Hypothalamus (tissue), 51 donors: Measurements from ENCODE around the gene KCNG4.
"Not testable (repeated sequence)": the region's sequence is repeated elsewhere in the genome, so short reads cannot be mapped to it uniquely, and the experiment has no call there.

Experiments used
- DNase-seq, 51 donors: peaks; one replicate each; lab custom pipeline; 2025; lab: John Stamatoyannopoulos, UW

KCNG4 gene

DNA sequence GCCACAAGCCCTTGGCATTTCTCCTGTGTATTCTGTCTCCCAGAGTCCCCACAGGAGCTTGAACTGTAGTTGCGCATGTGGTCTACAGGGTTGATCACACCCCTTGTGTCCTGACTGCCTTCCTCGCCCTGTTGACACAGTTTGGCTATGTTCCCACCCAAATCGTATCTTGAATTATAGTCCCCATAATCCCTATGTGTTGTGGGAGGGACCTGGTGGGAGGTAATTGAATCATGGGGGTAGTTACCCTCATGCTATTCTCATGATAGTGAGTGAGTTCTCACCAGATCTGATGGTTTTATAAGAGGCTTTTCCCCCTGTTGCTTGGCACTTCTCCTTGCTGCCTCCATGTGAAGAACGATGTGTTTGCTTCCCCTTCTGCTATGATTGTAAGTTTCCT is 27.7 kb downstream of the KCNG4 start:
- no peak for DNase-seq

DNA sequence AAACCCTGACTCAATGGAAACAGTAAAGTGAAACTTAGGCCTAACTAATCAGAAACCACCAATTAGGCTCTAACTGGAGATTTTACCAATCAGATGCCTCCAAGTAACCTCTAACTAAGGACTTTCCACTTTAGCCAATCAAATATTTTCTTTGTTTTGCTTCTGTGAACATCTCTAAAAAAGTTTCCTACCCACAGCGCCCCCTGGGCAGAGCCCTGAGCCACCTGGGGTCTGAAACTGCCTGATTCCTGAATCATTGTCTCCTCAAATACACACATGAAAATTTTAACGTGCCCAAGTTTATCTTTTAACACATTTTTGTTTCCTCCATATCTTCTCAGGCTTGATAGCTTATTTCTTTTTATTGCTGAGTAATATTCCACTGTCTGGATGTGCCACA is 29.8 kb downstream of the KCNG4 start:
- no peak for DNase-seq

GRCh38 chr16:84207879-84208278 is 31.9 kb downstream of the KCNG4 start:
- no peak for DNase-seq

- DNase-seq = no peak
Measured at GRCh38 chr16:84207251-84207650, 32.6 kb downstream of the KCNG4 start.

- DNase-seq = no peak
Measured at GRCh38 chr16:84205976-84206691, 33.7 kb downstream of the KCNG4 start.

GRCh38 chr16:84205123-84205522 is 34.7 kb downstream of the KCNG4 start:
- DNase-seq = not testable (repeated sequence)

DNA sequence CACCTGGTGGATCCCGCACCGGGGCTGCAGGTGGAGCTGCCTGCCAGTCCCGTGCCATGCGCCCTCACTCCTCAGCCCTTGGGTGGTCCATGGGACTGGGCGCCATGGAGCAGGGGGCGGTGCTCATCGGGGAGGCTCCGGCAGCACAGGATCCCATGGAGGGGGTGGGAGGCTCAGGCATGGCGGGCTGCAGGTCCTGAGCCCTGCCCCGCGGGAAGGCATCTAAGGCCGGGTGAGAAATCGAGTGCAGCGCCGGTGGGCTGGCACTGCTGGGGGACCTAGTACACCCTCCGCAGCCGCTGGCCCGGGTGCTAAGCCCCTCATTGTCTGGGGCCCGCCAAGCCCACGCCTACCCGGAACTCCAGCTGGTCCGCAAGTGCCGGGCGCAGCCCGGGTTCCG is 35.3 kb downstream of the KCNG4 start:
- DNase-seq = not testable (repeated sequence)

DNA sequence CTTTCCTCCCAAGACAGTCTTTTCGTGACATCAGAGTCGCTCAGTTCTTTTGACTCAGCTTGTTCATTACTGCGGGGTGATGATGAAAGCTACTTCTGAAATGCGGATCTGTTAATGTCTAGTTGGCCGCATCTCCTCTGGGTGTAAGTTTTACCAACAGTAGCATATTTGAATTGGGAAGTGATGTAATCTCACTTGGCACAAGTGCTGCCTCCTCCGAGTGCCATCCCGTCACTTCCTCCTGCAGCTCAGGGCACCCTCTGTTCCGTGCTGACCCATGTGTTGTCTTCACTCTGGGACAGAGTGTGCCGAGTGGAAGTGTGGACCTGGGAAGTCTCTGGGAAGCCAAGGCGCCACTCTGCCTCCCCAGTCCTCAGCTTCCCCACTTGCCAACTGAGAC is 40.0 kb downstream of the KCNG4 start:
- peak in 34 of 51 donors; percentile 7 to 80 (median 37) for DNase-seq

GRCh38 chr16:84199097-84199496 is 40.7 kb downstream of the KCNG4 start:
- no peak for DNase-seq

DNA sequence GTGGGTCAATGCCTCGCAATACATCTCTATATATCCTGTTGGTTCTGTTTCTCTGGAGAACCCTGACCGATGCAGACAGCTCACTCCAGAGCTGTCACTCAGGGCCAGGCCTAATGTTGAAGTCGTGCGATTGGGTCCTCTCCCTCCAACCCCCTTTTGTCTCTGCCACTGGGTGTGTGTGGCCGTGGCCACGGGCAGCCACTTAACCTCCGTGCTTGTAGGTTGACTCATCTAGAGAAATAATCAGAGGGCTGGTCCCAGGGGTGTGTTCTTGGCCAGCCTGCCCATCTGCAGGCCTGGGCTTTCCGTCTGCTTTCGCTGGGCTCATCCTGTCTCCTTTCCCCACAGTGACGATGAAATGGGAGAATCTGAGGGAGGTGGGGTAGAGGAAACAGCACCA is 41.4 kb downstream of the KCNG4 start:
- DNase-seq = no peak

- DNase-seq = no peak
Measured at GRCh38 chr16:84197466-84198128, 42.2 kb downstream of the KCNG4 start.

DNA sequence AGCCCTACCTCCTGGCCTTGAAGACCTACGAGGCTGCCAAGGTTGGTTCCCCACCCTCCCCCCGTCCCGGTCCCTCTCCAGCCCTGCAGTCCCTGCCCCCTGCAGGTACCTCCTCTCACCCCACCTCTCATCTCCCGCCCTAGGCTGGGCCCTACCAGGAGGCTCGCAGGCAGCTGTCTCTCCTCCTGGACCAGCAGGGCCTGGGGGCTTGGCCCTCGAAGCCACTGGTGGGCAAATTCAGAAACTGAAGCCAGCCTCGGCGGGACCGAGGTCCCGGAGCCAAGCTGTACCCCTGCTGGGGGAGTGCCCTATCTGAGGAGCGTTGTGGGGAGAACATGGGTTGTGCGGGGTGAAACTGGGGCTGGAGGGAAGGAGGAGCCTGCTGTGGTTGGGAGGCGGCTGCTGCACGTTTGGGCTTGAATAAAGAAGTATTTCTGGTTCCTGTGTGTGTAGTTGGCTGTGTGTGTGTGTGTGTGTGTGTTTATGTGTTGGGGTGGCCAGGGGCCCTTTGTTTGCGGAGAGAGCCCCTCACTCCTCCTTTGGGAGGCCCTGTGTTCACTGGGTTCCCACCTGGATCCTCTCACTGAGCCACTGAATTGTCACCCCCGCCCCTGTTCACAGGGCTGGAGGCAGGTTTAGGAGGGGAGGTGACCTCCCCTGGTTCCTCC is 43.0 kb downstream of the KCNG4 start:
- DNase-seq = no peak

DNA sequence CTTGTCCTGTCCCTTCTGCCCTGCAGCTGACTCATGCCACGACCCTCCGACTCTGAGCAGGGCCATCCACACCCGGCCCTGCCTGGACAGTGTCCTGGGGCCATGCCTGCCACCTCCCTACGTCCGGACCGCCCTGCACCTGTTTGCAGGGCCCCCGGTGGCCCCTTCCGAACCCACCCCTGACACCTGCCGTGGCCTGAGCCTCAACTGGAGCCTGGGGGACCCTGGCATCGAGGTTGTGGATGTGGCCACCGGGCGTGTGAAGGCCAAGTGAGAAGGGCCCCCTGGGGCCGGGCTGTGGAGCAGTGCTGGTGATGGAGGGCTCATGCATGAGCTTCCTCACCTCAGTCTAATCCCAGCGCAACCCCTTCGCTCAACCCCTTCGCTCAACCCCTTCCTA is 43.7 kb downstream of the KCNG4 start:
- DNase-seq = no peak

- no peak for DNase-seq
Measured at GRCh38 chr16:84195201-84196093, 44.4 kb downstream of the KCNG4 start.

DNA sequence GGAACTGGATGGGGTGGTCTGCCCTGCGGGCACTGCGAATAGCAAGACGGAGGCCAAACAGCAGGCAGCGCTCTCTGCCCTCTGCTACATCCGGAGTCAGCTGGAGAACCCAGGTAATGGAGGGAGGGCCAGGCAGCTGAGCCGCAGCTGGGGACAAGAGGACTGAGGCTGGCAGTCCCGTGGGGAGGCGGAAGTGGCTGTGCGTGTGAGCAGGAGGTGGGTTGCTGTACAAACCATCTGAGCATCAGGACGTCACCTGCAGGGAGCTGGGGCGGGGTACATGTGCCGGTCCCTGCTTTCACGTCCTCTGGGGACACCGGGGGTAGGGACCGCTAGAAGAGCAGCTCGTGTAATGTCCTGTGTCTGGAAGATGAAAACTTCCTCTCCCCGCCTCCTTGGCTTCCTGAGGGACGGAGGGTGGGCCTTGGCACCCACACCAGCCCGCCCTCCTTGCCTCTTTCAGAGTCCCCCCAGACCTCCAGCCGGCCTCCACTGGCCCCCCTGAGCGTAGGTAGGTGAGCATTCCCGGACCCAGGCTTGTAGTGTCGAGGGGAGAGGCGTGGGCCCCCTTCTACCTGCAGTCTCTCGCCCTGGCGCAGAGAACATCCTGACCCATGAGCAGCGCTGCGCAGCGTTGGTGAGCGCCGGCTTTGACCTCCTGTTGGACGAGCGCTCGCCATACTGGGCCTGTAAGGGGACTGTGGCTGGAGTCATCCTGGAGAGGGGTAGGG is 45.2 kb downstream of the KCNG4 start:
- peak in 1 of 51 donors; percentile 22 for DNase-seq

DNA sequence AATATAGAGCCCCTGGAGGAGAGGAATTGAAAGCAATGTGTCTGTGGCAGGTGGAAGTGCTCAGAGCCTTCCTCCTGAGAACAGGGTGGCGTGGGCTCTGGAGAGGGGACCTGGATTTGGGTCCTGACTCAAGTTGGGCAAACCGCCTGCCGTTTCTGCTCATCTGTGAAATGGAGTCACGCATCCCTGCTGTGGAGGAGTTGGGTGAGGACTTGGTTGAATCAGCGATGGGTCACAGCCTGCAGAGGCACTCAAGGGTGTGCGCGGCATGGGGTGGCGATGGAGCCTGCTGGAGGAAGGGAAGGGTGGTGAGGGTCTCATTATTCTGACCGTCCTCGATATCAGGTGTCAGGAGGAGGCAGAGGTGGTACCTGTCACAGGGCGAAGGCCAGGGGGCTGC is 45.8 kb downstream of the KCNG4 start:
- DNase-seq = peak in 1 of 51 donors; percentile 42

DNA sequence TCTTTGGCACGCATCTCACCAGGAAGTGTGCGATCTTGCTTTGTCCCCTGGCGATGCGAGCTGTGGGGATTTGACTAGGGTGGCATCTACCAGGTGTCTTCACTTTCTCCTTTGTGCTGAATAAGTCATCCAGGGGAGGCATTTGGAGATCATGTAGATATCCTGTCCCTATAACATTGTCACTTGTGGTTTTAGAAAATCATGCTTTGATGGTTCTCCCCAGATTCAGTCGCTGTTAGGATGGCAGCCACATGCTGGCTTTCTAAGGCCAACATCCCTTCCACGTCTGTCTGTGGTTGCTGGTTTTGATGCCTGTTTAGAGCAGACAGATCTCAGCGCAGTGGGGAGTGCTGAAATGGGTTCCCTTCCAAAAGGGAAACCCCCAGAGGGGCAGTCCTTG is 46.3 kb downstream of the KCNG4 start:
- DNase-seq = no peak

DNA sequence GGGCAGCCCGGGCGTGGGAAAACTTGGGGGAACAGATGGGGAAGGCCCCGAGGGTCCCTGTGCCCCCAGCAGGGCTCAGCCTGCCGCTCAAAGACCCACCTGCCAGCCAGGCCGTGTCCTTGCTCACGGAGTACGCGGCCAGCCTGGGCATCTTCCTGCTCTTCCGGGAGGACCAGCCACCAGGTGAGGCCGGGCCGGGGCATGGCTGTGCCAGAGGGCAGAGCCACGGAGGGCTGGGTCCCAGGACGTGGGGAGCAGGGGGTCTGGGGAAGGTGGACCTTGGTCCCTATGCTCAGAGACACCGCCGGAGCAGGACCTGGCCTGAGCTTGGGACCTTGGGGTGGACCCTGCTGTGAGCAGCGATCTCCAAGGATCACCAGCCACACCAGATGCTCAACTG is 48.3 kb downstream of the KCNG4 start:
- no peak for DNase-seq

GRCh38 chr16:84190731-84191388 is 49.0 kb downstream of the KCNG4 start, which contains the start of gene ADAD2:
Gene ADAD2 (plus strand): TSS chr16:84191157. CDS start chr16:84191231, 74 bp downstream.
- no peak for DNase-seq
